PC-9 (cell line): ENCODE measurements around the gene VPS4A.

Experiments used
- CTCF ChIP-seq: fragments of 200-600 bp; sonication (generic); conservative IDR thresholded peaks from 2 replicates; pipeline ENCODE4 v1.6.1; 2017; ENCODE audit warnings: mixed run types, antibody characterized with exemption, mild to moderate bottlenecking, moderate library complexity
- EZH2 ChIP-seq: fragments of 200-600 bp; sonication (generic); IDR thresholded peaks from 2 replicates; pipeline ENCODE4 v1.8.0; 2017; ENCODE audit warnings: antibody characterized with exemption, low read depth

DNA sequence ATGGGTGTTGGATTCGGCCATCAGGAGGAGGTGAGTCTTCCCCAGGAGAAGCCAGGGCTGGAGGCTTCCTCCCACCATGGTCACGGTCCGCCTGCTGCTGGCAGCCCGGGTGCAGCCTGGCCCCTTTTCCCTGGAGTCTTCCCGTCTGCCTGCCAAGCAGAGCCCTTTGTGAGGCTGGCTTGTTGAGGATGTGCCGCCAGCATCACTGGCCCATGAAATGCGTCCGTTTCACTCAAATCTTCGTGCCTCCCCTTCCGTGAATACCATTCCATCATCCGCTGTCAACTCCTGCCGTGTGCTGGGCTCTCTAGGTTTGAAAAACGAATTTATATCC, 9.6 kb downstream of the VPS4A start:
- TF ChIP-seq CTCF (no peak), EZH2 (no peak)
